ENCODE measurements around the gene SLC4A4. TPM values are rescaled to one million over a fixed set of nuclear protein-coding genes. Genes with fewer than 3 reads are reported as not detected.
A peak's percentile ranks its signal among the peaks of the same experiment; 100 is the strongest.

The SLC4A4 gene
- total RNA-seq, 1 donor from 2014 or later = 24.6 TPM

DNA sequence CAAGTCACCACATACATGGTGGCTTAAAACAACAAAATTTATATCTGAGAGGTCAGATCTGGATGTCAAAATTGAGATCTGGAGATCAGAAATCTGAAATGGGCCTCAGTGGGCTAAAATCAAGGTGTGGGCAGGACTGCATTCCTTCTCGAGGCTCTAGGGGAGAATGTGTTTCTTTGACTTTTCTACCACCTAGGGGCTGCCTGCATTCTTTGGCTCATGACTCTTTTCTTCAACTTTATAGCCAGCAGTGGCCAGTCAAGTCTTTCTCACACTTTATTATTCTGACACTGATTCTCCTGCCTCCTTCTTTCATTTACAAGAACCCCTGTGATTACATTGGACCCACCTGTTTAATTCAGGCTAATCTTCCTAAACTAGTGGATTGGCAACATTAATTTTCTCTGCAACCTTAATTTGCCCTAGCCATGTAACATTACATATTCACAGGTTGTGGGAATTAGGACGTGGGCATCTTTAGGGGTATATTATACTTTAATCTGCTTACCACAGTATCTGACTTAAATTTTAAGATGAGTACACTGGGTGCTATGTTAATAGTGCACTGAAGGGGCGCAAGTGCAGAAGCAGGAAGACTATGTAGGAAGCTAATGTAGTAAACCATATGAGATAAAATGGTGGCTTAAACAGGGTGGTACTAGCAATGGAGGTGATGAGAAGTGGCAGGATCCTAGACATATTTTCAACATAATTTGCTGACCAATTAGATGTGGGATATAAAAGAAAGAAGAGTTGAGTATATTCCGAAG, 188.0 kb downstream of the SLC4A4 start:
- ATAC-seq = no peak
- no peak for DNase-seq (ENCODE audit: low spot score)

DNA sequence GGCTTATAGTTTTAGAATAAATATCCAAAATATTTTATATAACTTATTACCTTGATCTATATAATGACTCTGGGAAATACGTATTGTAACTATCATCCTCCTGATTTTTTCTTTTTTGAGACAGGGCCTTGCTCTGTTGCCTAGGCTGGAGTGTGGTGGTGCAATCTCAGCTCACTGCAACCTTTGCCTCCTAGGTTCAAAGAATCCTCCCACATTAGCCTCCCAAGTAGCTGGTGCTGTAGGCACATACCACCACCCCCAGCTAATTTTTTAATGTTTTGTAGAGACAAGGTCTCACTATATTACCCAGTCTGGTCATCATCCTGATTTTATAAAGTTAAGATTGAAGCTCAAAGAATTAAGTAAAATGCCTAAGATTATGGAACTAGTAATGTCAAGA, 193.6 kb downstream of the SLC4A4 start:
- no peak for DNase-seq (ENCODE audit: low spot score)
- ATAC-seq = peak; percentile 37

DNA sequence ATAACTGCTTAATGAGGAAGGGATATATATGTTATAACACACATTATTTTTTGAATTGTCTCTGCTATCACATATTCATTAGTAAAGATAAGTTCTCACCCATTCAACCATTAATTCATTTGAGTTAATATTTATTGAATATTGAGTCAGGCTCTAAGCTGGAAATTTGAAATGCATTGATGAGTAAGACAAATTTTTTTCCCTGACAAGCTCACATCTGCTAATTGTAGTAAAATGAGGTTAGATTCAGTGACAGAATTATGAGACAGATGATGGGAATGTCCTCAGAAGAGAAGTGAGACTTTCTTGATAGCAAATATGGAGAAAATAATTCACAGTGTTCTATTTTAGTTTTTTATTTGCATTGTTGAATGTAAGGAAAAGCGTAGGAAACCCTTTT, 194.3 kb downstream of the SLC4A4 start:
- DNase-seq (ENCODE audit: low spot score) (no peak), ATAC-seq (no peak)

DNA sequence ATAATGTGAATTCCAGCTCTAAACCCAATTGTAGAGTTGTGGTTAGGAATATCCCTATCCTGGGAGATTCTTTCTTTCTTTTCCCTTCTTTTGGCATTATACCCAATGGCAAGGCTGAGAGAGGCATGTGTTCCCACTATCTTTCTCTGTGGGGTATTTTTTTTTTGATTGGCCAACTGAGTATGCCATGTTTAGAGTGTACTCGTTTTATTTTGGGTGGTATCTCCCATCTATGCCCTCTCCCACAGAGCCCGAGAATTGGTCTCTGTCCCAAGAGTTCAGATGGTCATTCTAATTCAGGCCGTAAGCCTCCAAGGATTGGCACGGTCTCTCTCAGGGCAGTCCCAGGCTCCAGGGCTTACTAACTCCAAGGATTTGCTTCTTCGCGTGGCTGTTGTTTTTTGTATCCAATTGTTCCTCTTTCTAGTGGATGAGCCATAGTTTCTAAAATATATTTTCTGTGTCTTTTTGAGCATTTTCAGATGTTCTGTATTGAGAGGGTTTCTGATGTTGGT, 198.8 kb downstream of the SLC4A4 start:
- ATAC-seq (no peak), DNase-seq (ENCODE audit: low spot score) (no peak)

DNA sequence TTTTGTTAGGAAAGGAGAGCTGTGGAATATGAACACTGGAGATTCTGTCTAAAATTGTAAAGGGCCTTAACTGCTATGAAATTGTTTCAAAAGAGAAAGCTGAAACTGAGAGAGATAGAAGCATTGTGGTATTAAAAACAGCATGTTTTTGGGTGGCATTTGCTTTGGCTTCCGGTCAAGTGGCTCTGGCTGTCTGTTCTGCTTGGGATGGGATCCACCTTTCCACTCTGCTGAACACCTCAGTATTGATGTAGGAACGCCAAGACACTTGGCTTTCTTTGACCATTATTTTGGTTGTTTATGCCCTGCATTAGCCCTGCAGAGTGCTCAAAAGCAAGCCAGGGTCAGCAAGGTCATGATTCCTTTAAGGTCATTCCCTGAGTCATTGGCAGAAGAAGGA, 199.7 kb downstream of the SLC4A4 start:
- no peak for ATAC-seq
- DNase-seq (ENCODE audit: low spot score) = no peak

DNA sequence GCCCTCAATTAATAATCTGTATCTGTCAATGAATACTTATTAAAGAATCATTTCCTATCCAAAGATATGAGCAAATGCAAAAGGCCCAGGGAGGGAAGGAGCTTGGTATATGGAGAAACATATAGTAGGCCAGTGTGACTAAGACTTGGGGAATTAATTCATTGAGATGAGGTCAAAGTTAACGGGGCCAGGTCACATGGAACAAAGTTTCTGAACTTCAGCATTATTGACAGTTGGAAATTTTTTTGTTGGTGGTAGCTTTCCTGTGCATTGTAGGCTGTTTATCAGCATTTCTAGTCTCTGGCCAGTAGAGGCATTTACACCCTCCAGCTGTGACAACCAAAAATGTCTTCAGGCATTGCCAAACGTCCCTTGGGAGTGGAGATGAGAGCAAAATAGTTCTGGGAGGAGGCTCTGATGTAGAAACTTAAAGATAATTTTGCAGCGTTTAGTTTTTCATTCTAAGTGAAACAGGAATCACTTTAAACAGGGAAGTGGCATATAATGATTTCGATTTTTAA, 202.0 kb downstream of the SLC4A4 start:
- DNase-seq (ENCODE audit: low spot score) (no peak), ATAC-seq (peak; percentile 44)

DNA sequence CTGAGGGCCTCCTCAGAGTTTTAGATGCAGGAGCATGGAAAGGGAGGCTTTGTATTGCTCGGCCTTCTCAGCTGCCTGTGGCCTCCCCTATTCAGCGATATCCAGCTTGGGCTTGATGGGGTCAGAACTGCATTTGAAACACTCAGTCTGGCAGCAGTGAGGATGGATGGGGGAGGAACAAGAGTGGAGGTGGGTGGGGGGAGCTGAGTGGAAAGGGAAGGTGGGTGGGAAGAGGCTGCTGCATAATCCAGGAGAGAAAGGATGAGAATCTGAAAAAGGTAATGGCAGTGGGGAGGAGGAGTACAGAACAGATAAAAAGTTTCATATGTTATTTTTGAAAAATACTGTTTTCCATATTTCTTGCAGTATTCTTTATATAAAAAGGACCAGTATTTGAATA, 202.7 kb downstream of the SLC4A4 start:
- DNase-seq (ENCODE audit: low spot score) = no peak
- no peak for ATAC-seq

DNA sequence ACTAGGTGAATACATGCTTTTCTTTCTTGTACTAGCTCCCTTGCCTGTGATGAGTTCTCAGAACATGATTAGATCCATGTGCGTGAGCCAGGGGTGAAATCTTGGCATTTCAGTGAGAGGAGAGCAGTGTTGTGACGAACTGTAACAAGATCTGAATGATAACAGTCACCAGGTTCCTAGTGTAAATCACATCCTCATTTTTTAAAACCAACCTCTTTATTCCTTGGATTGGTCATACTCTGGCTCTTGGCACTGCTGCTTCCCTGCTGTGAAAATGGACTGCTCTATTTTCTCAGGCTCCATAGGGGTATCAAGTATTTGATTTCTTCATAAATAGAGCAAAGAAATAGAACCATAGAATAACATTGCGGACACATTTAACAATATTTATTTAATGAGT, 206.3 kb downstream of the SLC4A4 start:
- DNase-seq (ENCODE audit: low spot score) = no peak
- no peak for ATAC-seq

DNA sequence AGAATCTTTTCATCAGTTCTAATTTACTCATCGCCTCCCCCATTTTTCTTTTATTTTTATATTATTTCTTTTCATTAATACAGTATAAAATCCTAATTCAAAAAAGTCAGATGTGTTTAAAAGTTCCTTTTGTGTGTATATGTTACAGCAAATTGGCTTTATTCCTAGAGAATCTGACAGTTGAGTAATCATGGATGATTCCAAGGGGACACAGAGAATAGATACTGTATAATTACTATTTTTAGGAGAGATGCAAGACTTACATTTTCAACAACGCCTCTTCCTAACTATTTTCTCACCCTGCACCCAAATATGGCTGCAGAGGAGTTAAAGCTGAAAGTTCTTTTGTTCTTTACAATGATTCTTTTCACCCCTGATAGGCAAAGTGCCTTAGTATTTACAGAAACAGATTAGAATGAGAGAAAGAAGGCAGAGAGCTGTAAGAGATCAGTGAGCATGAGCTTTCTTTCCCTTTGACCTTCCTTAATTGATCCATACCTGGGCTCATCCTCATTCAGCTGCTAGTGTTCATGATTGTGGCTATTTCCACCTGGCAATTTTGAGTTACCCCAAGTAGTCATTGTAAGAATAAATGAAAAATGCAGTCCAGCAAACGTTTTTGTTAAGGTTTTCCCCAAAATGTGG, 210.8 kb downstream of the SLC4A4 start:
- ATAC-seq (peak; percentile 67), DNase-seq (ENCODE audit: low spot score) (no peak)

DNA sequence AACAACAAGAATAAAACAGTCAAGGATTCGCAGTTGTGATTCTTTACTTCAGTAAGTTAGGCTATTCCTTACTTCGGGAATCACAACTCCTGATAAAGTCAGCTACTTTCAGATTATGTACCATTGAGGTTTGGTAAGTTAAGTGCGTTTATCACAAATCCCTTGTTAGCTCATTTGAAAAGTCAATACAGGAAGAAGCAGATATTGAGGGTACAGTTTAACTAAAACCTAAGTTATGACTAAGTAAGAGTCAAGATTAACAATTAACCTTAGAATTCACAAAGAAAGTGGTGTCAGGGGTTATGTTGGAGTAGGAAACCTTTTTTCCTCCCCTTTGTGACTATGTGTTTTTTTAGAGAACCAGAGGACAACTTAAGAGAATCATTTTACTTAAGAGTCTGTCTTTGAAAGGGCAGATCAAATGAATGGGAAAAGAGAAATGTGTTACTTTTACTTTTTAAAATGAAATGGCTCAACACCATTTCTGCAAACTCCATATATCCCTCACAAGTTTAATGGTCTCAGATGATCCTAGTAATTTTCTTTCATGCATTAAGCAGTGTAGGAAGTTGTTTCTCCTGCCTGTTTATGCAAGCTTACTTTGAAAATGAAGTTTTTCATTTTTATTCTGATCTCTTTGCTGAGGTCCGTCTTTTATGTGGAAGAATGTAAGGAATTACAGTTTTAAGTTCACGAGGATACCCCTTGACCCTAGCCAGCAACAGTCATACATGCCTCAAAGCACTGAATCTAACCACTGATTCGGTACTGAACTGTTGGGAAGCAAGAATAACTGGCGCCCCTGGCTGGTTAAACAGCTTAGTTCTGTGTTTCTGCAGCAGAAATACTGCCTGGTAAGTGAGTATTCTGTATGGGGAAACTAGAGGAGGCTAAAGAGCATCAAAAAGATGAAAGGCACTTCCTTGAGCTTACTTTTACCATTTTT, 211.7 kb downstream of the SLC4A4 start:
- DNase-seq (ENCODE audit: low spot score) (no peak), ATAC-seq (peak; percentile 10)

DNA sequence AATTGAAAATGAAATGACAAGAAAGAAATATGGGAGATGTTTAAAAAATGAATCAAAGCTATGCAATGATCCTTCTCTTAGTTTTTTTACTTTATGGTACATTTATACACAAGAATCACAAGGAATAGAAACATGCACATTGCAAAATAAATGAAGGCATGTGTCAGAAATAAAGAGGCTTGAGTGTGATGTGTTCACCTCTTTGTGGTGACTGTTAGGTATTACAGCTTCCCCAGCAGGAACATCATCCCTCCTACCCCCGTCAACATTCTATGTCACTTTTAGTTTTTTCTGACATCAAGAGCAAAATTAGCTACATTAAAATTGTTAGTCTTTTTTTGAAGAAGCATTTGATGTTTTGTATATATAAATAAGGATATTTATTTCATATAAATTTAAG, 214.8 kb downstream of the SLC4A4 start:
- DNase-seq (ENCODE audit: low spot score) (no peak), ATAC-seq (peak; percentile 91)

DNA sequence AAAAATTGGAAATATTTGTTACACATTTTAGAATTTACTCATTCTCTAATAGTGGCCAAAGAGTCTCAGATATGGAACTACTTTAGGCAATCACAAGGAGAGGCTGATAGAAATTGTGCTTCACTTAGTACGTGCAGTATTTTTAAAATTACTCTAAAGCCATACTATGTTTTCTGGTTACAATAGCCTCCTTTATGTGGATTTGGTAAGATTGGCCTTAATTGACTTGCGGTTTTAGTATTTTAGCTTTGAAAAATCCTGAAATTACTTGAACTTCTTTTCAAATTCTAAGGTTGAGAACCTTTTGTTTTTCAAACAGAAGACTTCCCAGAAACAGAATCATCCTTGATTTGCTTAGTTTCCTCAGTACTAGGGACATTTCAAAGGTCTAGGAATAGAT, 215.2 kb downstream of the SLC4A4 start:
- no peak for DNase-seq (ENCODE audit: low spot score)
- ATAC-seq = no peak

DNA sequence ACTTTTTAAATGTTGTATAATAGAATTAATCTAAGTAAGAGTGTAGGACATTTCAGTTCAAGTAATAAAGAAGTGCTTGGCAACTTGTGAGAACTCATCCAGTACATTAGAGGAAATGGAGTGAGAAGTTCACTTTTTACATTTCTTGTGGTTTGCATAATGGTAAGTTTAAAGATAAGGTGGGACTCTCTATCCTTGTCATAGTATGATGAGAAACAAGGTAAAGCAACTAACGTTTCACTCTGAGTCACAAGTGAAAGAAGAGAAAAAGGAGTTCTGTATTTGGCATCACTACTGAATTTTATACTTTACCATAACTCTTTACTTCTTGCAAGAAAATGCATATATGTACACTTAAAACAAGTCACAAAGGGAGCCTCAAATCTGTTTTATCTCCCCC, 219.4 kb downstream of the SLC4A4 start:
- no peak for ATAC-seq
- no peak for DNase-seq (ENCODE audit: low spot score)

DNA sequence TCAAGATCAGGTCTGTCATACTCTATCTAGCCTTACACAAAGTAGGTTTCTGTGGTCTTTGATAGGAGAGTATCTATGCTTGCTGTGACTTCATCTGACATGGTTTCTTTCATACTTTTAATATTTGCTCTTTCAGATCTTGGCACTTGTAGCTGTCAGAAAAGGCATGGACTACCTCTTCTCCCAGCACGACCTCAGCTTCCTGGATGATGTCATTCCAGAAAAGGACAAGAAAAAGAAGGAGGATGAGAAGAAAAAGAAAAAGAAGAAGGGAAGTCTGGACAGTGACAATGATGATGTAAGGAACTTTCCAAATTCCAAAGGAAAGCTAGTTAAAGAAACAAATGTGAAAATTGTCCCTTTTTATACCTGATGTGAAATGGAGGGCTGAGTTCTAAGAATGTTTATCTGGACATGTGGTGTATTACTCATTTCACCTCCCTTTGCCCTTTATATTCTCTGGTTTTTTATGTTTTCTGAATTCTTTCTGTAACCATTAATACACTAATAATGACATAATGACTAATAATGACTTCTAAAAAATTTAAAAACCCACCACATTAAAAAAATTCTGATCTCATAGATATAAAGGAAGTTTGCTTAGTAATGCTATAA, 221.2 kb downstream of the SLC4A4 start:
- DNase-seq (ENCODE audit: low spot score) = no peak
- ATAC-seq = no peak

DNA sequence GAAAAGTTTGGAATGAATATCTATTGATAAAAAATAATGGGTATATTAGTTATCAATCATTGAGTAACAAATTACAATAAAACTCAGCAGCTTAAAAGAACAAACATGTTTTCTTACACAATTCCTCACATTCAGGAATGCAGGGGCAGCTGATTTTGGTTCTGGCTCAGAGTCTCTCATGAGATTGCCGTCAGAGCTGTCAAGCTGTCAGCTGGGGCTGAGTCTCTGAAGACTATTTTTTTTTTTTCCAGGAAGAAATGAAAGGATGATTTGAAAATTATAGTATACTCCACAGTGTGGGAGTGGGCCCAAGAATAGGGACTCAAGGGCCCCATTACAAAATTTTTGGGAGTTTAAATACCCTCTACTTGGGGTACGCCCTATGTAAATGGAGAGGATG, 226.0 kb downstream of the SLC4A4 start:
- DNase-seq (ENCODE audit: low spot score) = no peak
- ATAC-seq = no peak

DNA sequence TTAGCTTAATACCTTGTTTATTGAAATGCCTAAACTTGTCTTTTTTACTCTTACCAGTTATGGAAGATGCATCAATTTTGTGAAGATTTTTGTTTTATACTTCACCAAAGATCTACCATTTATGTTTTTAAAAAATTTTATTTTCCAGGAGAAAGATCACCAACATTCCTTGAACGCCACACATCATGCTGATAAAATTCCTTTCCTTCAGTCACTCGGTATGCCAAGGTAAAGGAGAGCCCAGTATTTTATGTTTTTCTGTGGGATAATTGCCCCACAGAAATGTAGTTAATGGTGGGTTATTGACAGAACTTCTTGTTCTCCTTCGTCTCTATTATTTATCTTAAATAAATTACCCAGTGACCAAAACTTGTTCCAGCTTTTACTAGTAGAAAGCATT, 228.0 kb downstream of the SLC4A4 start:
- DNase-seq (ENCODE audit: low spot score) (no peak), ATAC-seq (no peak)

DNA sequence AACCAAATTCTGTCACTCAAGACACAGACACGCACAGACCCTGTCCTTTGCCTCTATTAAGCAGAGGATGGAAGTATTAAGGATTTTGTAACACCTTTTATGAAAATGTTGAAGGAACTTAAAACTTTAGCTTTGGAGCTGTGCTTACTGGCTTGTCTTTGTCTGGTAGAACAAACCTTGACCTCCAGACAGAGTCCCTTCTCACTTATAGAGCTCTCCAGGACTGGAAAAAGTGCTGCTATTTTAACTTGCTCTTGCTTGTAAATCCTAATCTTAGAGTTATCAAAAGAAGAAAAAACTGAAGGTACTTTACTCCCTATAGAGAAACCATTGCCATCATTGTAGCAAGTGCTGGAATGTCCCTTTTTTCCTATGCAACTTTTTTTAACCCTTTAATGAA, 229.3 kb downstream of the SLC4A4 start:
- ATAC-seq (no peak), DNase-seq (ENCODE audit: low spot score) (no peak)

DNA sequence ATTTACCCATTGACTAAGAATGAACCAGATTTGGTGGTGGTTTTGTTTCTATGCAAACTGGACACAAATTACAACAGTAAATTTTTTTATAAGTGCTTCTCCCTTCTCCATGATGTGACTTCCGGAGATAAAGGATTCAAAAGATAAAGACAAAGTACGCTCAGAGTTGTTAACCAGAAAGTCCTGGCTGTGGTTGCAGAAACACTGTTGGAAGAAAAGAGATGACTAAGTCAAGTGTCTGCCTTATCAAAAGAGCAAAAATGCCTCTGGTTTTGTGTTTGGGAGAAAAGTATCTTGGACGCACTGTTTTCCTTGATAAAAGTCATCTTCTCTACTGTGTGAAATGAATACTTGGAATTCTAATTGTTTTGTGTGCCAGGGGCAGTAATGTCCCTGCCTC, 231.7 kb downstream of the SLC4A4 start:
- no peak for DNase-seq (ENCODE audit: low spot score)
- no peak for ATAC-seq

DNA sequence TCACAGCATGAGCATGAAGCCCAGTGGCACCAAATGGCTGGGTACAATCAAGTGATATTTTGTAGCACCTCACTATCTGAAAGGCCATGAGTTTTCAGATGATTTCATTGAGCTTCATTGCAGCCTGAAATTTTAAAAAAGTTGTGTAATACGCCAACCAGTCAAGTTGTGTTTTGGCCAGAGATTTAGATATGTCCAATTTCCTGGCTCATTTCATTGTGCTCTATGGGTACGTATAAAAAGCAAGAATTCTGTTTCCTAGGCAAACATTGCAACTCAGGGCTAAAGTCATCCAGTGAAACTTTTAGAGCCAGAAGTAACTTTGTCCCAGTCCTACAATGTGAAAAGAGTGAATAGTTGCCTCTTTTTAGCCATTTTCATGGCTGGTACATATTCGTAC, 232.5 kb downstream of the SLC4A4 start:
- DNase-seq (ENCODE audit: low spot score) (no peak), ATAC-seq (no peak)

DNA sequence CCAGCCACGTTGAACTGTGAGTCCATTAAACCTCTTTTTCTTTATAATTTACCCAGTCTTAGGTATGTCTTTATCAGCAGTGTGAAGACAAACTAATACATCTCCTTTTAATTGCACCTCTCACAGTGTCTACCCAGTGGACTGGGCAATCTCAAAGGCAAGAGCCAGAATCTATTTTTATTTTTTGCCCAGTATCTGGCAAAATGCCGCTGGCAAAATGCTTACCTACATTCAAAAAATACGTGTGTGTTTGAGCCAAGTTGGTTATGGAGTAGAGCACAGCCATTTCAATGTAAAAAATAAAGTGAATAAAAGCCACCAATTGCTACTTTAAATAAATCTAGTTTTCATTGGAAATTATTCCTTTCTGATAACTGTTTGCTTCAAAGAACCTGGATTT, 245.2 kb downstream of the SLC4A4 start:
- ATAC-seq (no peak), DNase-seq (ENCODE audit: low spot score) (no peak)

DNA sequence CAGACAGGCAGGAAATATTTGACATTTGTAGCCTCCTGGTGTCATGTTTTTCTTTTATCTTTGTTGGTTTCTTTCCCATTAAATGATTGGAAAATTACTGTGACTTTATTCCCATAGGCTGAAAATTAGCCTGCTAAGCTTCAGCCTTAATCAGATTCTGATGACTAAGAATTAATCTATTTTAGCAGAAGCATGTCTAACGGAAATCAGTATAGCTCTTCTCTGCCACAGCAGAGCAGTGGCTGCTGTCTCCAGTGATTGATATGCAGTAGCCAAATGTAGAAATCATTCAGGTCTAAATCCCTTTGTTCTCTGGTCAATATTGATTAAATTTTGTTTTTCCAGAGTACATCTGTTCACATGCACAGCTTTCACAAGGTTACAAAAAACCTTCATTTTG, 245.8 kb downstream of the SLC4A4 start:
- ATAC-seq = peak; percentile 33
- DNase-seq (ENCODE audit: low spot score) = no peak

Data from left lobe of liver (tissue), 2 donors.